Measurements from ENCODE around the gene C6orf132.
A peak's percentile ranks its signal among the peaks of the same experiment; 100 is the strongest.

Gene C6orf132

DNA sequence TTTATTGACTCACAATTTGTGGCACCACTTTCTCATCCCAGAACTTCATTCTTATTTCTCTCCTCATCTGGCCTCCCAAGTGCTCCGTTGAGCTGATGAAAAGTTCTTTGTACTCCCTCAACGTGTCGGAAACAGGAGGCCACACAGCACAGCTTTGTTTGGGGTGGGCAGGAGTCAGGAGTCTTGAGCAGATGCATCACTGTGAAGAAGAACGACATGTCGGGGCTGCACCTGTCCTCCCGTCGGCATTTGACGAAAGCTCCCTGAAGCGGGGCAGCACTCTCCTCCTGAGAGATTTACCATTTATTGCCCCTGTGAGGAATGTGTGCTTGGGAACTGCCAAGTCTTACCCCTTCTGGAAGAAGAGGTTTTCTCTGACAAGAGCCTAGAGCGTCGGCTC, 64.0 kb downstream of the C6orf132 start:
- no peak for DNase-seq (ENCODE audit: low read depth)

DNA sequence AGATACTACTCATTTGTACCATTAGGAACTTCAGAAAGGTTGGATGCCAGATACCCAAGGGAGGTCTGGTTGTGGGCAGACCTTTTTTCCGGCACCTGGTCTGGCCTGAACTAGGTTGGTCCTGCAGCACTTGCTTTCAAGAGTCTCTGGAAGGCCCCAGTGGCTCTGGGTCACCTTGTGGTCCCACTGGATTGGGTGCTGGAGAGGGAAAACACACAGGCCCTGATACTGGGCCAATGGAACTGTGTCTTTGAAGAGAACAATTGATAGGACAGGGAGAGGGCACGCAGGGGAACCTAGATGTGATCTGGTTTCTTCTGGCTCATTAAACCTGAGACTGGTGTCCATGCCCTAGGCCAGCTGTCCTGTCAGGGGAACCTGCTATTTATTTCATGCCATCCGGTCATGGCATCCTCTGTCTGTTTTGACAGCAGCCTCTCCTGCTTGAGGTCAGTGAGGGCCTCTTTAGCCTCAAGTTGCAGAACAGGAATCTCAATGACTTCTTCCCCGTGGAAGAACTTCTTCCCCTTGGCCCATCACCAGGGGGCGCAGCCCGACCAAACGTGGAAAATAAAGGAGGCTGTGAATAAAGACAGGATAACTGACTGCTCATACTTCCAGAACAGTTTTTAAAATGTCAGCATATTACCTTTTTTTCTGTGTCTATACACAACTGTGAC, 67.1 kb downstream of the C6orf132 start:
- peak; percentile 58 for DNase-seq (ENCODE audit: low read depth)

DNA sequence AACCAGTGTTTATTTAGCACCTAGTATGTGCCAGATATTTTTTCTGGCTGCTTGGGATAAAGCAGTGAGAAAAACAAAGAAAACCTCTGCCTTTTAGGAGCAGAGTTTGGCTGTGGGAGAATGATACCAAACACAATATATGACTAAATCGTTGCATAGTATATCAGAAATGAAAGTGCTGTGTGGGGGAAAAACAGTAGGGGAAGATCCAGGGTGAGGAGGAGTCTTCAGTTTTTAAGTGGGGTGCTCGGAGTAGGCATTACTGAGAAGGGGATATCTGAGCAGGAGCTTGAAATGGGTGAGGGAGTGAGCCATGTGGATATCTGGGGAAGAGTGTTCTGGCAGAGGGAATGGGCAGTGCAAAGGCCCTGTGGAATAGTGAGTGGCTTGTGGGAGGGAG, 69.1 kb downstream of the C6orf132 start:
- no peak for DNase-seq (ENCODE audit: low read depth)

DNA sequence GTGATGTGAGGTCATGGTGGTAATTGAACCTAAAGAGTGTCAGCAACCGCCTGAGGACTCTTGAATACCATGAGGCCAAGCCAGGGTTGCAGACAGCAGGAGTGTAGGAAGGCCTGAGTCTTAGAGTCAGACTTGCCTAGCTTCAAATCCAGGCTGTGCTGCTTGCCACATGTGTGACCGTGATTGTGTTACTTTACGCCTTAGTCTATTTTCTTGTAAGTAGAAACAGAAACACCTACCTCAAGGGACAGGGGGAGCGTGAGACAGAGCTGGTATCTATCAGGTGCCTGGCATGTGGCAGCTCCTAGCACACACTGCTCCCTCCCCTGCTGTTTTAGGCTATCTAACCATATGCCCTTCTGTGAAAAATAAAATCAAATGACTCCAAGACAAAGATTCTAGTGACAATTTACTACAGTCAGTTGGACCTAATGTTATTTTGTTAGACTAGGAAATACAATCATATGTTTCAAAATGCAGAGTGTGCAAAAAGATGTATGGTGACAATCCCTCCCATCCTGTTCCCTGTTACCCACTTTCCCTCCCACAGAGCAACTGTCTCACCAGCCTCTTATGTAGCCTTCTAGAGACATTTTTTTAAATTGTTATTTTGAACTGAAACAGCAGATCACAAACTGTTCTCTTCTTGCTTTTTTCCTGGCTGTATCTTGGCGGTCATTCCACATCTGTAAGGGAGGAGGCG, 70.4 kb downstream of the C6orf132 start:
- DNase-seq (ENCODE audit: low read depth): no peak

- DNase-seq (ENCODE audit: low read depth): no peak
These were observed 73.4 kb downstream of the C6orf132 start for GRCh38 chr6:42068872-42069522.

- no peak for DNase-seq (ENCODE audit: low read depth)
These were observed 74.2 kb downstream of the C6orf132 start for GRCh38 chr6:42068173-42068572.

DNA sequence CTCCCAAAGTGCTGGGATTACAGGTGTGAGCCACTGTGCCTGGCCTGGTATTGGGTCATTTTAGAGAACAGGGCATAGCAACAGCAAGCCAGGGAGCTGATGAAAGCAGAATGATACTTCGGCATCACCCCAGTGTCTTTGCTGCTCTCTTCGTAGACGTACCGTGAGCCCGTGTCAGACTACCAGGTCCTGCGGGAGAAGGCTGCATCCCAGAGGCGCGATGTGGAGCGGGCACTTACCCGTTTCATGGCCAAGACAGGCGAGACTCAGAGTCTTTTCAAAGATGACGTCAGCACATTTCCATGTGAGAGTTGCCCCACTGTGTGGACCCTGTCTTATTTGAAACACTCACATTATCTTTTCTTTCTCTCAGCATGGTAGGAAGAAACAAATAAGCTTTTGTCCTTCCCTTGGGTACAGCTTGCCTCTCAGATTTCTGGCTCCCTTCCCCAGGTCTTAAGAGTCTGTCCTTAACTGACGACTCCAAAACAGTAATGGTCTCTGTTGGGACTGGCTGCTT, 76.2 kb downstream of the C6orf132 start:
- no peak for DNase-seq (ENCODE audit: low read depth)

GRCh38 chr6:42059743-42060142, 82.7 kb downstream of the C6orf132 start:
- DNase-seq (ENCODE audit: low read depth): no peak

DNA sequence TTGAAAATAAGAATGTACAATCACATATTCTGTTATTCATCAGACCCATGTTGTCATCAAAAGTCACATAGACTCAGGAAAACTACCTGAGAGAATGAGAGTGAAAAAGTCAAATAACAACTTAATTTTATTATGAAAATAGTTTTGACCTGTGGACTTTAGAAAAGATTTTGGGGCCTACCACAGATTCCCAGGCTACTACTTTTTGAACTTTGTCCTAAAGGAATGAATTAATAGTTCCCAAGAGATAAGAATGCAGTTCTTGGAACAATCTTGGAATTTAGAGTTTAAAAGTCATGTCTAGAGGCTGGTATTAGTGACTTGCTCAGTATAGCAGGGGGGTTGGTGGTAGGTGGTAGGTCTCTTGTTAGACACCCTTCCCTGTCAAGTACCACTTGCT, 88.8 kb downstream of the C6orf132 start:
- DNase-seq (ENCODE audit: low read depth): no peak

DNA sequence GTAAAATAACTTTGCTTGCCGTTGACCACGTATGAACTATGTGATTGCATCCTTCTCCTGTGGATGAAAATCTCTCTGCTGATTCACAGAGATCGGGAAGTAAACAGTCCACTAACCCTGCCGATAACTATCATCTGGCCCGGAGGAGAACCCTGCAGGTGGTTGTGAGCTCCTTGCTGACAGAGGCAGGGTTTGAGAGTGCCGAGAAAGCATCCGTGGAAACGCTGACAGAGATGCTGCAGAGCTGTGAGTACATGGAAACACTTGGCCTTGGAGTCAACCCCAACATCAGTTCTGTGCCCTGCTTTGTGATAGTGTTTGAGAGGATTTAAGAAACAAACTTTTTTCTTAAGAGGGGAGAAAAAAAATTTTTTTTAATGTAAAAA, 91.2 kb downstream of the C6orf132 start:
- DNase-seq (ENCODE audit: low read depth): no peak
